GM19099 (cell line): ENCODE data around the gene ZNF488.

Experiments
- POLR2A ChIP-seq: IDR thresholded peaks from 3 replicates; pipeline ENCODE4 v1.6.1; 2011; ENCODE audit warnings: low read depth; ENCODE audit not compliant: insufficient read length; ENCODE audit errors: extremely low read depth

ZNF488 gene

GRCh38 chr10:47384148-47384921 is at the start of gene ZNF488:
ZNF488 (minus strand) TSS chr10:47384293; CDS start chr10:47368829, 15,464 bp downstream.
- TF ChIP-seq POLR2A: no peak

GRCh38 chr10:47425813-47426419 is 41.8 kb upstream of the ZNF488 start:
- no peak for TF ChIP-seq POLR2A

GRCh38 chr10:47424231-47424630 is 40.1 kb upstream of the ZNF488 start:
- TF ChIP-seq POLR2A: no peak

- TF ChIP-seq POLR2A: no peak
Measured at GRCh38 chr10:47423476-47423875, 39.4 kb upstream of the ZNF488 start.

- TF ChIP-seq POLR2A: no peak
Measured at GRCh38 chr10:47421057-47421952, 37.2 kb upstream of the ZNF488 start.

DNA sequence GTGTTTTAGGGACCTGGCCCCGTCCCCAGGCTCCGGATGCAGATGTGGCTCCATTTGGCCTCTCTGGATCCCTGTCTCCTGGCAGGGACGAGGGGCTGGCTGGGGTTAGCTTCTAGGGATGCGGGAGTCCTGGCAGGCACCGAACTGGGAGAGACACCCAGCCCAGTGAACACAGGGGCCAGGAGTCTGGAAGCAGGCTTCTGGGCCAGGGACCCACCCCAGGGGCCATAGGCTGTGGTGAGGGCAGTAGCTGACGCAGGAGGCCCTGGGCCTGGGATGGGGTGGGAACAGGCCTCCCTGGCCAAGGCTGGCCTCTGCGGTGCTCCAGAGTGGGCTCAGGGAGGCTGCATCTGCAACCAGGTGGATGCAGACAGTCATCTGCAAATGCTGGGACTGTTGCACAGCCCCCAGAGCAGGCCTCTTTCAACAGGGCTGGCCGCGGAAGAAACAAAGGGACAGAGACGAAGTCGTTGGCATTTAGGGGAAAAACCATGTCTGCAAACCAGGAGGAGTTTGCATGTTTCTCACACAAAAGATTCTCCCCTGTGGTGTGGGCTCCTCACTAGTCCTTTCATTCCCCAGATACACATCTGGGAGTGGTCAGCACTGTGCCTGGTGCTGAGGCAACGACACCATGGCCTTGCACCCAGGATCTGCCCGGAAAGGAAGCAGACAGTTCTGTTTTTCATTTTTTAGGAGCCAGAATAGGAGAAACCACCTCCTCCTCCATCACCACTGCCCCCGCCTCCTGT is 36.4 kb upstream of the ZNF488 start:
- no peak for TF ChIP-seq POLR2A

DNA sequence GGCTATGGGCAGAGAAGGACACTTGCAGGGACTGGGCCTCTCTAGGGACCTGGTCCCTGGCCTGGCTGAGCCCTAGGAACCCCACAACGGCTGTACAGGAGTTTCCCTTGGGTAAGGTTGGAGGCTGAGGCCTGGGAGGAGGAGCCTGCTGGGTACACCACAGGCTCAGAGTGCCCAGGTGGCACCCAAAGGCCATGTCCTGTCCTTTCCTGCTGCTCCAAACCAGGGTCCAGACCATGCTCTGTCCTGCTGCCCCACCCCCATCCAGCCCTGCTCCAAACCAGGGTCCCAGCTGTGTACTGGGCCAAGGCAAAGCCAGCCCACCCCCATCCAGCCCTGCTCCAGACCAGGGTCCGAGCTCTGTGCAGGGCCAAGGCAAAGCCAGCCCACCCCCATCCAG is 35.3 kb upstream of the ZNF488 start:
- no peak for TF ChIP-seq POLR2A

DNA sequence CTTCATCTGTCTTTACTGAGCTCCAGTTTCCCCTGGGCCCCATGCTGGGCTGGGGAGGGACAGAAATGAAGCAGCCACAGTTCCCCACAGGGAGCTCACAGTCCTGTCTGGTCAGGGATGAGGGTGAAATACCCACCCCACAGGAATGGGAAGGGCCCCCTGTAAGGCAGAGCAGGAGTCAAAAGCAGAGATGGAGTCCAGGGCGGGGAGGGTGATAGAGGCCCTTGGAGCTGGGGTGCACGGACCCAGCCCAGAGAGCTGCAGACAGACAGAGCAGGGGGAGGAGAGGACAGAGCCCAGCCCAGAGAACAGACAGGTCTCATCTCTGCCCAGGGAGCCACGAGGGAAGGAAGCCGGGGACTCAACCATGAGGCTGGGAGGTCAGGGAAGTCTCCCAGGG is 34.9 kb upstream of the ZNF488 start:
- TF ChIP-seq POLR2A: no peak

DNA sequence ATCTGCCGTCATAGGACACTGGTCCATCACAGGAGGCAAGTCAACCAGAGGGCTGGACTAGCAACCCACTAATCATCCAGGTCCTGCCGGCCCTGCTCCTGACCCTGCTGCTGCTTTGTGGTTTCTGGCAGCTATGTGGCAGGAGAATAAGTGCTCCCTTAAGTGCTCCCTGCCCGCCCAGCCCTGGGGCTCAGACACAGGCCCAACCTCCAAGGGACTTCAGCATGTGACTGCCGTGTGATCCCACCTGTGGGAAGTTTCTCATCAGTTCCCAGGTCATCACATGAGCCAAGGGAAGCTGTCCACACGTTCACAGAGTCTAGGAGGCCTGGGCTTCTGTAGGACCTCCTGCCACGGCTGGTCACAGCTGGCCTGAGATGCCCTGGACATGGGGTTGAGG is 34.2 kb upstream of the ZNF488 start:
- no peak for TF ChIP-seq POLR2A

GRCh38 chr10:47415520-47416304 is 31.6 kb upstream of the ZNF488 start:
- no peak for TF ChIP-seq POLR2A

- TF ChIP-seq POLR2A: no peak
Measured at GRCh38 chr10:47414752-47415519, 30.8 kb upstream of the ZNF488 start.

DNA sequence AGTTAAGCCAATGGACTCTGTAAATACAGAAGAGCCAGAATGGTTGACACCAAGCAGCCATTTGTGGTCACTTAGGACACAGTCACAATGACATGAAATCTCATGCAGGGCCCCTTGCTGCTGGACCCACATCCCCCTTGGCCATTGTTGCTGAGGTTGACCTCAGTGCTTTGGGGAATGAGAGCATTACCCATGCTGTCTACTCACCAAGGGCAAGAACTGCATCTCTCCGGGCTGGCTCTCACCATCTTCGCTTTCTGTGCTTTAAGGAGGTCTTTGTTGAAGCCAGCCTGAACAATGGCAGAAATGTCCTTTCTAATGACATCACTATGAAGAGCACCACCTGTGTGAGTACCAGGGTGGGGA is 30.1 kb upstream of the ZNF488 start:
- no peak for TF ChIP-seq POLR2A

DNA sequence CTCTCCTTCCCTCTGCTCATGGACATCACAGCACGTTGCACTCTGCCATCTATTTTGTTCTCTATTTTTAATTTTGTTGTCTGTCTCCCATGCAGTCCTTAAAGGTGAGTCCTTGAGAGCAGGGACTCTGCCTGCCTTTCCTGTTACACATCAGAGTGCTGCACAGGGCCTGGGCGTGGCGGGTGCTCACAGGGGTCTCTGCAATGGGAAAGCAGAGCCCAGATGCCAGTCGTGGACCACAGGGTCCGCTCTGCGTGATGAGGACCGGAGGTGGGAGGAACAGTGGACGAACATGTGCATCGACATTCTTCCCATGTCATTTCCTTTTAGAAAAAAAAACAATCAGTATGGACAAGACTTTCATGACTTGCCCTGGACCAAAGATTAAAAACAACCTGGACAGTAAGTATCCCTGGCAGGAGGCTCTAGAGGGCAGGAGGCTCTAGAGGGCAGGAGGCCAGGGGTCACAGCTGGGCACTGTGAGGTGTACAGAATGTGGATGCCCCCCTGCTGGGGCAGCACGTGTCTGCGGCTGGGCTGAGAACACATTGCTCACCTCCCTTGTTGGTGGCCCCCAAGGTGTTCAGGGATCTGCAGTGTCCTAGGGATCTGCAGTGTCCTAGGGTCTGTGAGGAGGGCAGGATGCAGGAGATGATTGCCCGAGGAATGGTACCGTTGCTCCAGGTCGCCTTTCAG is 29.6 kb upstream of the ZNF488 start:
- no peak for TF ChIP-seq POLR2A
